OCI-LY7 (cell line): ENCODE data around the gene ZNF804A. TPM values are rescaled to one million over a fixed set of nuclear protein-coding genes. Genes with fewer than 3 reads are reported as not detected.

Experiments
- BruUV-seq: library from RNA; stranded (reverse); fragments of 400-500 nt; replicated peaks from 2 replicates; lab custom pipeline; 2021; lab: Mats Ljungman, UMichigan
- CTCF ChIA-PET: fragments of 300-600 bp; sonication (Branson Sonifier 250); formaldehyde crosslinking; loops from one replicate; lab custom pipeline; 2022; ENCODE audit warnings: antibody characterized with exemption; ENCODE audit not compliant: unreplicated experiment; lab: Charles Lee
- POLR2A ChIA-PET: fragments of 300-600 bp; sonication (Branson Sonifier 250); formaldehyde crosslinking; loops from one replicate; lab custom pipeline; 2022; ENCODE audit warnings: antibody characterized with exemption; lab: Charles Lee
- DNase-seq: peaks from one replicate; pipeline ENCODE4 v3.0.0-alpha.2; 2015; ENCODE audit warnings: low spot score
- H2AFZ ChIP-seq: fragments of 200-600 bp; sonication (generic), shearing (Covaris generic); 2 replicates; pipeline ENCODE4 v1.6.1; 2014; ENCODE audit warnings: mild to moderate bottlenecking, antibody characterized with exemption, low read length, moderate library complexity
- H3K27ac ChIP-seq: fragments of 200-600 bp; sonication (generic); 2 replicates; pipeline ENCODE4 v1.5.1; 2014; ENCODE audit warnings: mixed run types, low read depth, mild to moderate bottlenecking, moderate library complexity, low read length, inconsistent platforms; ENCODE audit not compliant: poor library complexity, severe bottlenecking
- H3K36me3 ChIP-seq: fragments of 200-600 bp; sonication (generic); 2 replicates; pipeline ENCODE4 v1.6.1; 2014; ENCODE audit warnings: mild to moderate bottlenecking, antibody characterized with exemption, low read length, moderate library complexity, mixed read lengths; ENCODE audit not compliant: insufficient read depth
- H3K4me1 ChIP-seq: fragments of 200-600 bp; sonication (generic); 2 replicates; pipeline ENCODE4 v1.5.1; 2014; ENCODE audit warnings: mild to moderate bottlenecking, low read length; ENCODE audit not compliant: insufficient read depth, poor library complexity, severe bottlenecking
- H3K4me2 ChIP-seq: fragments of 200-600 bp; sonication (generic); 2 replicates; pipeline ENCODE4 v1.6.1; 2014; ENCODE audit warnings: mild to moderate bottlenecking, low read length
- H3K4me3 ChIP-seq: fragments of 200-600 bp; sonication (generic); 2 replicates; pipeline ENCODE4 v1.5.1; 2014; ENCODE audit warnings: mild to moderate bottlenecking, low read depth, low read length; ENCODE audit not compliant: poor library complexity, severe bottlenecking
- H3K79me2 ChIP-seq: fragments of 200-600 bp; sonication (generic); 2 replicates; pipeline ENCODE4 v1.6.1; 2016; ENCODE audit warnings: low read depth, mild to moderate bottlenecking, low read length, moderate library complexity, mixed read lengths; ENCODE audit not compliant: insufficient read depth
- H3K9me2 ChIP-seq: fragments of 200-600 bp; sonication (generic); 2 replicates; pipeline ENCODE4 v1.6.1; 2016; ENCODE audit warnings: mild to moderate bottlenecking, low read length, mixed read lengths; ENCODE audit not compliant: insufficient read depth
- H3K9me3 ChIP-seq: fragments of 200-600 bp; sonication (generic); 2 replicates; pipeline ENCODE4 v1.6.1; 2014; ENCODE audit warnings: mild to moderate bottlenecking, mixed run types, low read length, mixed read lengths
- H4K20me1 ChIP-seq: fragments of 200-600 bp; sonication (generic); 2 replicates; pipeline ENCODE4 v1.6.1; 2014; ENCODE audit warnings: mild to moderate bottlenecking, antibody characterized with exemption, low read length, moderate library complexity, mixed read lengths; ENCODE audit not compliant: insufficient read depth
- EZH2phosphoT487 ChIP-seq: fragments of 200-600 bp; sonication (generic); IDR thresholded peaks from 2 replicates; pipeline ENCODE4 v1.6.1; 2018; ENCODE audit warnings: low read depth, borderline replicate concordance, mild to moderate bottlenecking, mixed run types, antibody characterized with exemption, low read length, moderate library complexity, mixed read lengths
- intact Hi-C: fragments of 100-400 bp; cut with micrococcal nuclease; formaldehyde crosslinking; loops from one replicate; pipeline ENCODE4 v1.10.0; 2022; ENCODE audit not compliant: unreplicated experiment
- total RNA-seq, 2 experiments: library from RNA; depleted of rRNA in 1 of 2; stranded (reverse); fragments of >200 nt in 1 of 2; shearing (Covaris generic) in 1 of 2; gene quantifications; 2 replicates each; pipeline ENCODE4 v1.2.3, GENCODE V29; 2014 to 2022
- TF ChIP-seq, protein P1 (sequence below): fragments of 200-600 bp; sonication (generic); conservative IDR thresholded peaks from 2 replicates; pipeline ENCODE4 v1.5.1; 2014; ENCODE audit warnings: mild to moderate bottlenecking, antibody characterized with exemption, low read length, moderate library complexity, mixed read lengths

Gene ZNF804A
- total RNA-seq, 2 experiments from 2014 or later = 14.4 to 19.9 TPM

DNA sequence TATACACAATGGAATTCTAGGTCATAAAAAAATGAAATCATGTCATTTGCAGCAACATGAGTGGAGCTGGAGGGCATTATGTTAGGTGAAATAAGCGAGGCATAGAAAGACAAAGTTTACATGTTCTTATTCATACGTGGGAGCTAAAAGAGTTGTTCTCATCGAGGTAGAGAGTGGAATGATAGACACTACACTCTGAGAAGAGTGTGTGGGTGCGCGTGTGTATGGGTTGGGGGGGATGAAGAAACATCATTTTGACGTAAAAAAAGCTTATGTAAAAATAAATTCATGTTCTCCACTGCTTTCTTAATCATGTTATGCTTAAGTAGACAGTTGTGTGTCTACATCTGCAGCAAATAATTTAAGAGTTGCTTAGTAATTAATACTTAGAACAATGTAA lies 123.6 kb downstream of the ZNF804A start:
- intact Hi-C loops = no loop called here
- H4K20me1 ChIP-seq = no peaks in the 10 kb centered on the region

DNA sequence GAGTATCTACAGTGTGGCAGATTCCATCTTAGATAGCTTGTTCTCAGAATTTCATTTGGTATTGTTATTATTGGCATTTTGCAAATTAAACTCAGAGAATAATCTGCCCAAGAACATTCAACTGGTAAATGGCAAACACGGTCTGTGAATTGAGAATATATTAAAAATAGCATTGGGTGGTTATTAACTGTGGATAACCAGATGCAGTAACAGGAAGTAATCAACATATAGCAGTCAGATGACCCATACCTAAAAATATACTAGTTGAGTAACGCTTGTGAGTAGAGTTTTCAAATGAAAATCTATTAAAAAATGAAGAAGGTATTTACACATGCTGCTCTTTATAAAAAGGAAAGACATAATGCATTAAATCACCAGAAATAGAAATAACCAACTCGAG lies 129.5 kb downstream of the ZNF804A start:
- peak overlapping the region; percentile 34; the same call in 1 of the 2 replicates for H2AFZ ChIP-seq
- CTCF ChIA-PET = no interaction called here
- H3K4me2 ChIP-seq = peak overlapping the region; percentile 58
- peaks cover 78% of the 10 kb centered on the region for H3K4me1 ChIP-seq
- TF ChIP-seq, protein P1, sequence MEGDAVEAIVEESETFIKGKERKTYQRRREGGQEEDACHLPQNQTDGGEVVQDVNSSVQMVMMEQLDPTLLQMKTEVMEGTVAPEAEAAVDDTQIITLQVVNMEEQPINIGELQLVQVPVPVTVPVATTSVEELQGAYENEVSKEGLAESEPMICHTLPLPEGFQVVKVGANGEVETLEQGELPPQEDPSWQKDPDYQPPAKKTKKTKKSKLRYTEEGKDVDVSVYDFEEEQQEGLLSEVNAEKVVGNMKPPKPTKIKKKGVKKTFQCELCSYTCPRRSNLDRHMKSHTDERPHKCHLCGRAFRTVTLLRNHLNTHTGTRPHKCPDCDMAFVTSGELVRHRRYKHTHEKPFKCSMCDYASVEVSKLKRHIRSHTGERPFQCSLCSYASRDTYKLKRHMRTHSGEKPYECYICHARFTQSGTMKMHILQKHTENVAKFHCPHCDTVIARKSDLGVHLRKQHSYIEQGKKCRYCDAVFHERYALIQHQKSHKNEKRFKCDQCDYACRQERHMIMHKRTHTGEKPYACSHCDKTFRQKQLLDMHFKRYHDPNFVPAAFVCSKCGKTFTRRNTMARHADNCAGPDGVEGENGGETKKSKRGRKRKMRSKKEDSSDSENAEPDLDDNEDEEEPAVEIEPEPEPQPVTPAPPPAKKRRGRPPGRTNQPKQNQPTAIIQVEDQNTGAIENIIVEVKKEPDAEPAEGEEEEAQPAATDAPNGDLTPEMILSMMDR = no peak
- TF ChIP-seq EZH2phosphoT487 = no peak
- DNase-seq = peak; percentile 34
- intact Hi-C loops = loop anchor here (2.0 to 5.0 kb wide), 2 partner anchors 81 to 129 kb away; partner anchors contain the start of gene ZNF804A
- H3K9me2 ChIP-seq = no peaks in the 10 kb centered on the region
- peaks cover 31% of the 10 kb centered on the region for H3K36me3 ChIP-seq
- POLR2A ChIA-PET = interaction anchor here (0.5 to 5.1 kb wide), 10 partner anchors 11 to 1648 kb away, joined by 3 to 30 read pairs (median 4); partner anchors contain the start of gene ZNF804A
- no peaks in the 10 kb centered on the region for H4K20me1 ChIP-seq
- peak overlapping the region; percentile 42 for H3K4me3 ChIP-seq
- H3K27ac ChIP-seq = peak overlapping the region; percentile 79
- peaks cover 13% of the 10 kb centered on the region; the same call in 1 of the 2 replicates for H3K9me3 ChIP-seq
- no TSS peak for BruUV-seq
- H3K79me2 ChIP-seq = peaks cover 99% of the 10 kb centered on the region

More for the DNA sequence above, 123.6 kb downstream of the ZNF804A start:
- DNase-seq = no peak
- ChIA-PET POLR2A (interaction anchor here (0.6 to 0.8 kb wide), 3 partner anchors 9 to 528 kb away, joined by 3 to 5 read pairs (median 4); no protein-coding TSS in a partner anchor), CTCF (no interaction called here)
- TF ChIP-seq, protein P1 = no peak
- no peak for TF ChIP-seq EZH2phosphoT487
- Histone ChIP-seq H3K4me3 (no peak overlapping the region), H3K4me2 (no peak overlapping the region), H3K36me3 (peaks cover 70% of the 10 kb centered on the region), H3K9me2 (no peaks in the 10 kb centered on the region), H3K27ac (no peak overlapping the region), H3K9me3 (peaks cover 45% of the 10 kb centered on the region), H3K4me1 (peaks cover 38% of the 10 kb centered on the region), H2AFZ (no peak overlapping the region), H3K79me2 (peaks cover 73% of the 10 kb centered on the region)
- BruUV-seq = no TSS peak

DNA sequence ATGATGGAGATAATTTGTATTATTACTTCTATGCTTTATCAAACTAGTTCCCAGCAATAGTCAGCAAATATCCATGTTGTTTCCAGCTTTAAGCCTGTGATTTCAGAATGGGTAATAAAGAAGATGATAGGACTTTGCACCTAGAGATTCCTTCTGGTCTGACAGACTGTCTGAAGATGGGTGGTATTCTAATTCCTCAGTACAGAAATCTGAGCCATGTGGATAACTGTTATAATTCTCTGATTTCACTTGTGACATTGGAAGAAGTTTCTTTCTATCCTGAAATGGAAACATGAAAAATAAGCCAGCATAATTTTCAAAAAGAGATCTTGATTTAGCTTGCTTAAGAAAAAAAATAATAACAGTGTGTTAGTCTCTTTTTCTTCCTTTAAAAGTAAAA lies 130.1 kb downstream of the ZNF804A start:
- ChIA-PET CTCF (no interaction called here), POLR2A (interaction anchor here (0.7 to 5.1 kb wide), 11 partner anchors 11 to 279 kb away, joined by 3 to 30 read pairs (median 4); partner anchors contain the start of gene ZNF804A)
- H2AFZ ChIP-seq = peak overlapping the region; percentile 34; the same call in 1 of the 2 replicates
- peaks cover 84% of the 10 kb centered on the region for H3K4me1 ChIP-seq
- H3K79me2 ChIP-seq = peaks cover 99% of the 10 kb centered on the region
- DNase-seq = no peak
- H3K9me2 ChIP-seq = no peaks in the 10 kb centered on the region
- H3K4me2 ChIP-seq = peak overlapping the region; percentile 58
- H3K27ac ChIP-seq = peak overlapping the region; percentile 79
- H3K4me3 ChIP-seq = peak overlapping the region; percentile 42
- TF ChIP-seq, protein P1 = no peak
- no peak for TF ChIP-seq EZH2phosphoT487
- BruUV-seq = no TSS peak
- intact Hi-C loops = loop anchor here (5.0 kb wide), 1 partner anchor 81 kb away; no protein-coding TSS in a partner anchor
- H4K20me1 ChIP-seq = no peaks in the 10 kb centered on the region
- peaks cover 31% of the 10 kb centered on the region for H3K36me3 ChIP-seq
- peaks cover 13% of the 10 kb centered on the region; the same call in 1 of the 2 replicates for H3K9me3 ChIP-seq
